ENCODE data around the gene FBXO42. TPM values are rescaled to one million over a fixed set of nuclear protein-coding genes. Genes with fewer than 3 reads are reported as not detected.

Gene FBXO42
- total and polyA plus RNA-seq, 3 donors from 2014 or later, result 25.0 to 45.6 (median 42.0) TPM

DNA sequence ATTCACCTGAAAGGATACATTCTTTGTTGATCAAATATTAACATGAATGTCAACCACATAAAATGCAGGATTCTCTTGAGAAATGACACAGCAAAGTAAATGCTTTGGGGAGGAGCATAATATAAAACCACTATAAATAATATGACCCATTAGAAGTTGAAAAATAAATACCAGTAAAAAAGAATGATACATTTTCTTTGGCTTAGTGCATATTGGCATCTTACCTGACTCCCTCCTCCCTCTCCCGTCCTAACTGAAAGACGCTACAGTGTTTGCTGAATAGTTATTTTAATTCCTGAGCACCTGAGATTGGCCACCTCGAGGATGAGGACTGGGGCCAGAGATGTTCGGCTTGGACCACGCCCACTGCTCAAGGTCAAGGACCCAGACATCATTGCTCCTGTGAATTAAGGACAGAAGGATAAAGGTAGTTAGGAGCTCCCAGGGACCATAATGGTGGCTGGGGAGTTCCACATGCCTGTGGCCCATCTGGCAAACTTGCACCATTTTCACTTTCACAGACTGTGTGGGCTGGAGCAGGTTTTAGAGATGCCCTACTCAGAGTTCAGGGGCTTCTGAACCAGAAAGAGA lies 98.9 kb downstream of the FBXO42 start:
- Histone ChIP-seq H3K36me3 (ENCODE audit: low read depth, missing control alignments) (no peaks in the 10 kb centered on the region), H3K27ac (peak overlapping the region; percentile 8 to 15), H3K4me1 (peaks cover 37% of the 10 kb centered on the region), H3K27me3 (no peaks in the 10 kb centered on the region), H3K9me3 (no peaks in the 10 kb centered on the region), H3K4me3 (no peak overlapping the region)
- intact Hi-C loops (cut with DNase I; ENCODE audit: low total_unique reads), result no loop called here
- 65 to 77% methylated on average over 5 of the region's 5 CpGs for WGBS, 2 donors
- TF ChIP-seq, protein P1, sequence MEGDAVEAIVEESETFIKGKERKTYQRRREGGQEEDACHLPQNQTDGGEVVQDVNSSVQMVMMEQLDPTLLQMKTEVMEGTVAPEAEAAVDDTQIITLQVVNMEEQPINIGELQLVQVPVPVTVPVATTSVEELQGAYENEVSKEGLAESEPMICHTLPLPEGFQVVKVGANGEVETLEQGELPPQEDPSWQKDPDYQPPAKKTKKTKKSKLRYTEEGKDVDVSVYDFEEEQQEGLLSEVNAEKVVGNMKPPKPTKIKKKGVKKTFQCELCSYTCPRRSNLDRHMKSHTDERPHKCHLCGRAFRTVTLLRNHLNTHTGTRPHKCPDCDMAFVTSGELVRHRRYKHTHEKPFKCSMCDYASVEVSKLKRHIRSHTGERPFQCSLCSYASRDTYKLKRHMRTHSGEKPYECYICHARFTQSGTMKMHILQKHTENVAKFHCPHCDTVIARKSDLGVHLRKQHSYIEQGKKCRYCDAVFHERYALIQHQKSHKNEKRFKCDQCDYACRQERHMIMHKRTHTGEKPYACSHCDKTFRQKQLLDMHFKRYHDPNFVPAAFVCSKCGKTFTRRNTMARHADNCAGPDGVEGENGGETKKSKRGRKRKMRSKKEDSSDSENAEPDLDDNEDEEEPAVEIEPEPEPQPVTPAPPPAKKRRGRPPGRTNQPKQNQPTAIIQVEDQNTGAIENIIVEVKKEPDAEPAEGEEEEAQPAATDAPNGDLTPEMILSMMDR (IDR thresholded peaks at IDR 0.05), result no peak
- TF ChIP-seq POLR2A (IDR thresholded peaks at IDR 0.05), result no peak
- no peak for DNase-seq

DNA sequence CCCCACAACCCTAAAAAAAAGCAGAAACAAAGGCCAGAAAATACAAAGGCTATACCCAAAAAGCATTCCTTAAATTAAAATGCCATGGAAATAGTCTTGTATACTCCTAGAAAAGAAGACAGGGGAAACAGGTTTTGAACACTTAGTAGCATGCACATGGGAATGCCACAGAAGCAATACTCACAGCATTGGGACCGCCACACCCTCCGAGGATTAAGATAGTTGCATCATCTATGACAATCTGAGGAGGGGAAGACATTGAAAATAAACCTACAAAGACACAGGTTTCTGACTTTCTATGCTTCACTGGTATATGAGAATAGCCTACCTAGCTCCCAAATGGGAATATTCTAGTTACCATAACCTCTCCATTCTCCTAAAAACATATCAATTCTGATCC lies 99.4 kb downstream of the FBXO42 start:
- no peak overlapping the region for H3K4me3 ChIP-seq
- H3K27ac ChIP-seq, result no peak overlapping the region
- DNase-seq, result no peak
- no peaks in the 10 kb centered on the region for H3K36me3 ChIP-seq (ENCODE audit: low read depth, missing control alignments)
- no peaks in the 10 kb centered on the region for H3K27me3 ChIP-seq
- intact Hi-C loops (cut with DNase I; ENCODE audit: low total_unique reads), result no loop called here
- 100% methylated on average over 2 of the region's 2 CpGs for WGBS, 2 donors
- TF ChIP-seq, protein P1 (IDR thresholded peaks at IDR 0.05), result no peak
- no peak for TF ChIP-seq POLR2A (IDR thresholded peaks at IDR 0.05)
- H3K9me3 ChIP-seq, result no peaks in the 10 kb centered on the region
- H3K4me1 ChIP-seq, result peaks cover 43% of the 10 kb centered on the region

DNA sequence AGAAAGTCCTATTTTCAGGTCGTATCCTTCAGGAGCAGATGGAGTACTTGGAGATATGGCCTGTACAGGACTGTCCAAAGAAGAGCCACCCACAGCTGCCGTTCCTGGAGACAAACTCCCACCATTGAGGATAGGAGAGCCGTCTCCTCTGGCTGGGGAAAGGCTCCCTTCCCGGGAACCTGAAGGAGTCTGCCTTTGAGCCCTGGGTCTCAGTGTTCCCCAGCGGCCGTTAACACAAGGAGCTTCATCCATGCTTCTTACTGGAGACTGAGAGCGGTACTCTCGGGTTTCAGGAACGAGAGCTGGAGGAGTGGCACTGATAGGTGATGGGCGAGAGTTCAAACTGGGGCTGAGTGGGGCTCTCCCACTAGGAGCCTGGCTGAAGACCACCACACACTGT lies 100.9 kb downstream of the FBXO42 start:
- DNase-seq, result no peak

DNA sequence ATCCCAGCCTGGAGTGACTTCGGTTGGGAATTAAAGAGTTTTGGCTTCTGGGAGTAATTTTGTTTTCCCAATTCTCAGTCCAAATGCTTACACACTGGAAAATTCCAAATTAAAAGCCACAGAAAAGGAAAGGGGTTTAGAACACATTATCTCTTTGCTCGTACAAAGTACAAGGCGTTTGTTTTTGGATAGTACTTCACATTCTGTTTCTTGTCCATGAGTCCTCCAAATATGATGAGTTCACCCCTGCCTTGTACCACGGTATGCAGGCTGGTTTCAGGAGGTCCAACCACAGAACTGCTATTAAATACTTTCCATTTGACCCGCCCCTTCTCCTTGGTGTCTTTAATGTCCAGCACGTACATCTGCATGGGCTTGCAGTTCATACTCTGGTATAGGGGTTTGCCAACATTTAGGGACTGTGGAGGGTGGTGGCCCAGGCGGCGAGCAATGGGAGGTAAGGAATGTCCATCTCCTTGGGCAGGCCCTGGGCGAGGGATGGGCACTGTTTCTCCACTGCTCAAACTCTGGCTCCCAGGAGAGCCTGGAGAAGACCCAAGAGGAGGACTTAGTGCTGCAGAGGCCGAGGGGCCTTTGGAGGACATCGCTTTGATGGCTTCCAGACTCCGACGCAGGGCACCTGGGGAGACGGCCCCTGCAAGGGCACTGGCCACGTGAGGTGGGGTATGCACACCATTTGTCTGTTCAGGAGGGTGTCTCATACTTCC lies 101.6 kb downstream of the FBXO42 start:
- Histone ChIP-seq H3K36me3 (ENCODE audit: low read depth, missing control alignments) (no peaks in the 10 kb centered on the region), H3K4me3 (no peak overlapping the region), H3K27ac (peak overlapping the region; percentile 81 to 89), H3K4me1 (peaks cover 49% of the 10 kb centered on the region), H3K27me3 (no peaks in the 10 kb centered on the region), H3K9me3 (no peaks in the 10 kb centered on the region)
- TF ChIP-seq, protein P1 (IDR thresholded peaks at IDR 0.05), result no peak
- TF ChIP-seq POLR2A (IDR thresholded peaks at IDR 0.05), result no peak
- no peak for DNase-seq
- WGBS, 2 donors, result 62 to 67% methylated on average over 9 to 15 of the region's 15 CpGs
- intact Hi-C loops (cut with DNase I; ENCODE audit: low total_unique reads), result no loop called here

More for the DNA sequence above, 100.9 kb downstream of the FBXO42 start:
- TF ChIP-seq POLR2A (IDR thresholded peaks at IDR 0.05), result no peak
- TF ChIP-seq, protein P1 (IDR thresholded peaks at IDR 0.05), result no peak
- intact Hi-C loops (cut with DNase I; ENCODE audit: low total_unique reads), result no loop called here
- 70 to 81% methylated on average over 6 to 10 of the region's 10 CpGs for WGBS, 2 donors
- no peaks in the 10 kb centered on the region for H3K36me3 ChIP-seq (ENCODE audit: low read depth, missing control alignments)
- peak overlapping the region; percentile 81 to 89 for H3K27ac ChIP-seq
- H3K4me1 ChIP-seq, result peaks cover 49% of the 10 kb centered on the region
- no peak overlapping the region for H3K4me3 ChIP-seq
- H3K27me3 ChIP-seq, result no peaks in the 10 kb centered on the region
- no peaks in the 10 kb centered on the region for H3K9me3 ChIP-seq
